HepG2 (cell line): ENCODE data around the gene DSC2. TPM values are rescaled to one million over a fixed set of nuclear protein-coding genes. Genes with fewer than 3 reads are reported as not detected.

ENCODE experiments used
- AHR ChIP-seq: IDR thresholded peaks from 2 replicates; pipeline ENCODE4 v1.6.1; 2018; ENCODE audit warnings: missing genetic modification reagents, missing compliant biosample characterization
- ATF7-NPFF ChIP-seq: sonication (generic); formaldehyde crosslinking; IDR thresholded peaks from 2 replicates; pipeline ENCODE4 v1.8.1; 2023; ENCODE audit warnings: mild to moderate bottlenecking, low read depth, missing genetic modification reagents, moderate library complexity
- CENPBD1 ChIP-seq: sonication (generic); formaldehyde crosslinking; IDR thresholded peaks from 2 replicates; pipeline ENCODE4 v1.8.0; 2022; ENCODE audit warnings: missing genetic modification reagents, low read depth, mild to moderate bottlenecking, borderline replicate concordance
- E2F1 ChIP-seq: sonication (generic); formaldehyde crosslinking; IDR thresholded peaks from 2 replicates; pipeline ENCODE4 v1.5.0; 2020; ENCODE audit warnings: missing genetic modification reagents
- GATAD2A ChIP-seq: IDR thresholded peaks from 2 replicates; pipeline ENCODE4 v1.6.1; 2016
- HIVEP1 ChIP-seq: sonication (generic); formaldehyde crosslinking; IDR thresholded peaks from 2 replicates; pipeline ENCODE4 v1.4.0; 2020; ENCODE audit warnings: mild to moderate bottlenecking, missing genetic modification reagents
- HOMEZ ChIP-seq: IDR thresholded peaks from 2 replicates; pipeline ENCODE4 v1.6.1; 2016; ENCODE audit warnings: low read depth
- IKZF5 ChIP-seq: IDR thresholded peaks from 2 replicates; pipeline ENCODE4 v1.6.1; 2018; ENCODE audit warnings: missing genetic modification reagents, mild to moderate bottlenecking, missing compliant biosample characterization
- LBX2 ChIP-seq: sonication (generic); formaldehyde crosslinking; IDR thresholded peaks from 2 replicates; pipeline ENCODE4 v1.5.0; 2020; ENCODE audit warnings: missing genetic modification reagents, mild to moderate bottlenecking, borderline replicate concordance
- NFRKB ChIP-seq: fragments of 450-650 bp; IDR thresholded peaks from 2 replicates; pipeline ENCODE4 v1.6.1; 2017
- NONO ChIP-seq, 2 experiments: fragments of 450-650 bp in 1 of 2; sonication (generic) in 1 of 2; formaldehyde crosslinking in 1 of 2; IDR thresholded peaks in 1 of 2; conservative IDR thresholded peaks in 1 of 2; 2 replicates each; pipeline versions ENCODE4 v1.6.1 to v1.8.0; 2017 to 2022; ENCODE audit warnings: mild to moderate bottlenecking in 1 of 2, missing genetic modification reagents in 1 of 2, moderate library complexity in 1 of 2
- NR2C2 ChIP-seq: sonication (generic); formaldehyde crosslinking; IDR thresholded peaks from 2 replicates; pipeline ENCODE4 v1.4.0; 2020; ENCODE audit warnings: missing genetic modification reagents, mild to moderate bottlenecking, moderate library complexity, borderline replicate concordance
- SP2 ChIP-seq: sonication (generic); formaldehyde crosslinking; IDR thresholded peaks from 2 replicates; pipeline ENCODE4 v1.5.1; 2020; ENCODE audit warnings: mild to moderate bottlenecking, missing genetic modification reagents
- SRSF4 ChIP-seq: fragments of 200-400 bp; formaldehyde crosslinking; IDR thresholded peaks from one replicate; pipeline ENCODE4 v1.6.1; 2018; ENCODE audit warnings: mild to moderate bottlenecking, low read depth, low read length, moderate library complexity; ENCODE audit not compliant: poor library complexity, severe bottlenecking
- ZEB1 ChIP-seq: IDR thresholded peaks from 2 replicates; pipeline ENCODE4 v1.6.1; 2012; ENCODE audit warnings: mild to moderate bottlenecking, low read depth, inconsistent platforms; ENCODE audit not compliant: insufficient replicate concordance
- ZFYVE20 ChIP-seq: sonication (generic); formaldehyde crosslinking; IDR thresholded peaks from 2 replicates; pipeline ENCODE4 v1.8.0; 2023; ENCODE audit warnings: low read depth, mild to moderate bottlenecking, moderate library complexity, missing genetic modification reagents, borderline replicate concordance
- ZMYM4 ChIP-seq: sonication (generic); formaldehyde crosslinking; IDR thresholded peaks from 2 replicates; pipeline ENCODE4 v1.8.1; 2023; ENCODE audit warnings: mild to moderate bottlenecking, missing genetic modification reagents
- ZNF496 ChIP-seq: sonication (generic); formaldehyde crosslinking; IDR thresholded peaks from 2 replicates; pipeline ENCODE4 v1.8.1; 2023; ENCODE audit warnings: mild to moderate bottlenecking, moderate library complexity, missing genetic modification reagents; ENCODE audit not compliant: insufficient replicate concordance
- ZNF556 ChIP-seq: sonication (generic); formaldehyde crosslinking; IDR thresholded peaks from 2 replicates; pipeline ENCODE4 v1.4.0; 2020; ENCODE audit warnings: mild to moderate bottlenecking, missing genetic modification reagents, borderline replicate concordance
- polyA plus RNA-seq, 8 experiments: library from polyadenylated mRNA; depleted of rRNA in 3 of 8; stranded (reverse) in 7 of 8; unstranded in 1 of 8; fragments of >200 nt; fragmentation: Illumina TruSeq in 4 of 8; extraction: Trizol in 4 of 8; gene quantifications; 2 replicates each; pipeline versions ENCODE4 v1.2.1 to v1.2.3, GENCODE V29; 2011 to 2016; ENCODE audit warnings: low read depth in 4 of 8, missing spikeins in 1 of 8, mixed read lengths in 1 of 8; ENCODE audit not compliant: insufficient read depth in 1 of 8
- total RNA-seq, 5 experiments: library from RNA; depleted of rRNA; stranded (reverse); fragments of >200 nt; fragmentation: Illumina TruSeq; extraction: Trizol; gene quantifications; 2 replicates each; pipeline ENCODE4 v1.2.3, GENCODE V29; 2016; ENCODE audit warnings: low read depth in 1 of 5
- TF ChIP-seq, protein P1 (sequence below): sonication (generic); formaldehyde crosslinking; conservative IDR thresholded peaks from 2 replicates; pipeline ENCODE4 v1.4.0; 2020; ENCODE audit warnings: missing genetic modification reagents
- TF ChIP-seq, protein P2 (sequence below): IDR thresholded peaks from 2 replicates; pipeline ENCODE4 v1.6.1; 2016; ENCODE audit warnings: low read depth, control low read depth

DSC2 gene
- total and polyA plus RNA-seq, 2 of the 13 experiments (the other 11 are each of a cell fraction or from before 2014, with no cell fraction given): 7.2 to 24.9 TPM

- TF ChIP-seq ZFYVE20 (CRISPR knock-in tag) (0 out of 2 replicates have a peak, but pooled peaks have one; percentile 65), ZNF496 (no peak), NFRKB (no peak), AHR (peak; percentile 33; the same call in 1 of the 2 replicates), CENPBD1 (CRISPR knock-in tag) (no peak), GATAD2A (CRISPR knock-in tag) (peak; percentile 69; the same call in 1 of the 2 replicates), E2F1 (peak; percentile 38; the same call in 1 of the 2 replicates), ZNF556 (CRISPR knock-in tag) (no peak), NONO (IDR thresholded peaks at IDR 0.05) (no peak), NONO (CRISPR knock-in tag; conservative IDR thresholded peaks at IDR 0.05) (peak; percentile 28; the same call in 1 of the 2 replicates), NR2C2 (CRISPR knock-in tag) (peak; percentile 52; the same call in 1 of the 2 replicates), LBX2 (CRISPR knock-in tag) (no peak; the same call in 1 of the 2 replicates), ATF7-NPFF (CRISPR knock-in tag) (peak; percentile 36; the same call in 1 of the 2 replicates), HIVEP1 (CRISPR knock-in tag) (no peak), ZMYM4 (CRISPR knock-in tag) (peak; percentile 37; the same call in 1 of the 2 replicates), SP2 (CRISPR knock-in tag) (no peak; the same call in 1 of the 2 replicates), ZEB1 (peak; percentile 76), HOMEZ (CRISPR knock-in tag) (no peak), IKZF5 (peak; percentile 44; the same call in 1 of the 2 replicates), SRSF4 (no peak)
- TF ChIP-seq, protein P1, sequence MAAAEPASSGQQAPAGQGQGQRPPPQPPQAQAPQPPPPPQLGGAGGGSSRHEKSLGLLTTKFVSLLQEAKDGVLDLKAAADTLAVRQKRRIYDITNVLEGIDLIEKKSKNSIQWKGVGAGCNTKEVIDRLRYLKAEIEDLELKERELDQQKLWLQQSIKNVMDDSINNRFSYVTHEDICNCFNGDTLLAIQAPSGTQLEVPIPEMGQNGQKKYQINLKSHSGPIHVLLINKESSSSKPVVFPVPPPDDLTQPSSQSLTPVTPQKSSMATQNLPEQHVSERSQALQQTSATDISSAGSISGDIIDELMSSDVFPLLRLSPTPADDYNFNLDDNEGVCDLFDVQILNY: no peak
- TF ChIP-seq, protein P2, sequence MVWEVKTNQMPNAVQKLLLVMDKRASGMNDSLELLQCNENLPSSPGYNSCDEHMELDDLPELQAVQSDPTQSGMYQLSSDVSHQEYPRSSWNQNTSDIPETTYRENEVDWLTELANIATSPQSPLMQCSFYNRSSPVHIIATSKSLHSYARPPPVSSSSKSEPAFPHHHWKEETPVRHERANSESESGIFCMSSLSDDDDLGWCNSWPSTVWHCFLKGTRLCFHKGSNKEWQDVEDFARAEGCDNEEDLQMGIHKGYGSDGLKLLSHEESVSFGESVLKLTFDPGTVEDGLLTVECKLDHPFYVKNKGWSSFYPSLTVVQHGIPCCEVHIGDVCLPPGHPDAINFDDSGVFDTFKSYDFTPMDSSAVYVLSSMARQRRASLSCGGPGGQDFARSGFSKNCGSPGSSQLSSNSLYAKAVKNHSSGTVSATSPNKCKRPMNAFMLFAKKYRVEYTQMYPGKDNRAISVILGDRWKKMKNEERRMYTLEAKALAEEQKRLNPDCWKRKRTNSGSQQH (CRISPR knock-in tag): peak; percentile 72; the same call in 1 of the 2 replicates
These were observed at the start of gene DSC2 (continued) for GRCh38 chr18:31102025-31102684.
